Measurements from ENCODE around the gene PPP2R2C. TPM values are rescaled to one million over a fixed set of nuclear protein-coding genes. Genes with fewer than 3 reads are reported as not detected.

PPP2R2C gene
- total RNA-seq, 2 donors from 2014 or later: 0.14 to 0.41 TPM

DNA sequence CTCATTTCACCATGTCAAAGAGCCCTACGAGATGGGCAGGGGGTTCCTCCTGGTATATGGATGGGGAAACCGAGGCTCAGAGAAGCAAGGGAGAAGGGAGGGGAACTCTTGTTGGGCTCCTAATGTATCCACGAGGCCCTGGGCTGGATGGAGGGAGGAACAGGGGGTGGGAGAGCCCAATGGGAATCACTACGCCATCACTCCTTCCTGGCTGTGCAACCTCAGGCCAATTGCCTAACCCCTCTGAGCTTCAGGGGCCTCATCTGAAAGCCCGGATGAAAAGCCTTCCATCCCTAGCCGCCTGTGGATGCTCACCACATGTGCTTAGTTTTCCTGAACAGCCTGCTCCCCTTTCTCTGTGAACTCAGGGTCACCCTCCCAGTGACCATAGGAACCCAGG lies 57.8 kb downstream of the PPP2R2C start:
- TF ChIP-seq, protein P1, sequence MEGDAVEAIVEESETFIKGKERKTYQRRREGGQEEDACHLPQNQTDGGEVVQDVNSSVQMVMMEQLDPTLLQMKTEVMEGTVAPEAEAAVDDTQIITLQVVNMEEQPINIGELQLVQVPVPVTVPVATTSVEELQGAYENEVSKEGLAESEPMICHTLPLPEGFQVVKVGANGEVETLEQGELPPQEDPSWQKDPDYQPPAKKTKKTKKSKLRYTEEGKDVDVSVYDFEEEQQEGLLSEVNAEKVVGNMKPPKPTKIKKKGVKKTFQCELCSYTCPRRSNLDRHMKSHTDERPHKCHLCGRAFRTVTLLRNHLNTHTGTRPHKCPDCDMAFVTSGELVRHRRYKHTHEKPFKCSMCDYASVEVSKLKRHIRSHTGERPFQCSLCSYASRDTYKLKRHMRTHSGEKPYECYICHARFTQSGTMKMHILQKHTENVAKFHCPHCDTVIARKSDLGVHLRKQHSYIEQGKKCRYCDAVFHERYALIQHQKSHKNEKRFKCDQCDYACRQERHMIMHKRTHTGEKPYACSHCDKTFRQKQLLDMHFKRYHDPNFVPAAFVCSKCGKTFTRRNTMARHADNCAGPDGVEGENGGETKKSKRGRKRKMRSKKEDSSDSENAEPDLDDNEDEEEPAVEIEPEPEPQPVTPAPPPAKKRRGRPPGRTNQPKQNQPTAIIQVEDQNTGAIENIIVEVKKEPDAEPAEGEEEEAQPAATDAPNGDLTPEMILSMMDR (IDR thresholded peaks at IDR 0.05): no peak
- no peaks in the 10 kb centered on the region for H3K27me3 ChIP-seq (replicated peaks; ENCODE audit: insufficient read depth)
- H3K4me3 ChIP-seq: no peak overlapping the region
- no peaks in the 10 kb centered on the region for H3K36me3 ChIP-seq
- H3K27ac ChIP-seq: no peak overlapping the region
- H3K9me3 ChIP-seq: no peaks in the 10 kb centered on the region
- DNase-seq (ENCODE audit: low spot score) (no peak), ATAC-seq (ENCODE audit: insufficient number of reproducible peaks, low FRiP score, low read depth) (no peak)
- no peaks in the 10 kb centered on the region for H3K4me1 ChIP-seq (ENCODE audit: control insufficient read depth in 1 of 2, low read depth in 2 of 2)

DNA sequence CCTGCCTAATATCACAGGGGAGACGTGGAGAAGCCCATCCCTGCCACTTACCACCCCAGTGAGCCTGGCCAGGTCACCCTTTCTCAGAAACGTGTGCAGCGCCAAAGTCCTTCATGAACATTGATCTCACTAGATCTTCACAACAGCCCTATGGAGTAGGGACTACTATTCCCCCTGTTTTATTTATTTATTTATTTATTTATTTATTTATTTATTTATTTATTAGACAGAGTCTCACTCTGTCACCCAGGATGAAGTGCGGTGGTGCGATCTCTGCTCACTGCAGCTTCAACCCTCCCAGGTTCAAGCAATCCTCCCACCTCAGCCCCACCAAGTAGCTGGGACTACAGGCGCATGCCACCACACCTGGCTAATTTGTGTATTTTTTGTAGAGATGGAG lies 61.8 kb downstream of the PPP2R2C start:
- H3K9me3 ChIP-seq: no peaks in the 10 kb centered on the region
- DNase-seq (ENCODE audit: low spot score) (no peak), ATAC-seq (ENCODE audit: insufficient number of reproducible peaks, low FRiP score, low read depth) (no peak)
- H3K27me3 ChIP-seq (replicated peaks; ENCODE audit: insufficient read depth): no peaks in the 10 kb centered on the region
- TF ChIP-seq, protein P1 (IDR thresholded peaks at IDR 0.05): no peak
- H3K4me1 ChIP-seq (ENCODE audit: control insufficient read depth in 1 of 2, low read depth in 2 of 2): no peaks in the 10 kb centered on the region
- no peaks in the 10 kb centered on the region for H3K36me3 ChIP-seq
- no peak overlapping the region for H3K27ac ChIP-seq
- H3K4me3 ChIP-seq: no peak overlapping the region

DNA sequence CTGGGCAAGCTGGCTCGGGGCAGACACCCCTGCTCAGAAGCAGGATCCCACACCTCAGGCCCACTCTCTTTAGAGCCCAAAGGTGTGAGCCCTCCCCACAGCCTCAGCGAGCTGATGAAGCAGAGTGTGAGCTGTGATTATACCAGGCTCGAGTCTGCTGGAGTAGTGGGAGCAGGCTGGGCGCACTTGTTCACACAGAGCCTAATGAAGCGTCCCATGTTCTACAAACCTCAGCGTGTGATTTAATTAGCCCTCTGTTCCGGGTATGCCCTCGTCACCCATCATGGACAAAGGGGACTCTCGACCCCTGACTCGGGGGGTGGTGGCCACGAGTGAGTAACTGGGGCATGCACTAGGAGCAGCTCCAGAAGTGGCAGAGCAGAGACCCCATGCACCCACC lies 62.3 kb downstream of the PPP2R2C start:
- Histone ChIP-seq H3K4me3 (no peak overlapping the region), H3K27ac (no peak overlapping the region), H3K36me3 (no peaks in the 10 kb centered on the region), H3K27me3 (replicated peaks; ENCODE audit: insufficient read depth) (no peaks in the 10 kb centered on the region), H3K4me1 (ENCODE audit: control insufficient read depth in 1 of 2, low read depth in 2 of 2) (no peaks in the 10 kb centered on the region), H3K9me3 (no peaks in the 10 kb centered on the region)
- DNase-seq (ENCODE audit: low spot score) (no peak), ATAC-seq (ENCODE audit: insufficient number of reproducible peaks, low FRiP score, low read depth) (no peak)
- TF ChIP-seq, protein P1 (IDR thresholded peaks at IDR 0.05): no peak

DNA sequence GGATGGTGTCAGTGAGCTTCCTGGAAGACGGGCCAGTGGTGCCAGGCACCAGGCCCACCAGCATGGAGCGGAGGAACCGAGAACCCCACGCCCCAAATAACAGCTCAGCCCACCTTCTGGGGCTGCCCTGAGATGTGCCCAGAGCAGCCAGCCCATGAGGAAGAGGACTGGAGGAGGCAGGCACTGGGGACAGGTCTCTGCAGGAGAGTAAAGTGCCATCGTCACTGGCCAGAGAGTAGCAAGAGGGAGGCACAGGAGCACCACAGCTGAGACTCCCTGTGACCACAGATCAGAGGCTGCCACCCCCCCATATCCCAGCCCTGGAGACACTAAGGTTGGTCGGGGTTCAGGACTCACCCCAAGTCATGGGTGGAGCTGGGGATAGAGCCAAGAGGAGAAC lies 63.0 kb downstream of the PPP2R2C start:
- H3K4me3 ChIP-seq: no peak overlapping the region
- H3K9me3 ChIP-seq: no peaks in the 10 kb centered on the region
- DNase-seq (ENCODE audit: low spot score) (no peak), ATAC-seq (ENCODE audit: insufficient number of reproducible peaks, low FRiP score, low read depth) (no peak)
- H3K27me3 ChIP-seq (replicated peaks; ENCODE audit: insufficient read depth): no peaks in the 10 kb centered on the region
- no peaks in the 10 kb centered on the region for H3K4me1 ChIP-seq (ENCODE audit: control insufficient read depth in 1 of 2, low read depth in 2 of 2)
- H3K27ac ChIP-seq: no peak overlapping the region
- no peaks in the 10 kb centered on the region for H3K36me3 ChIP-seq
- TF ChIP-seq, protein P1 (IDR thresholded peaks at IDR 0.05): no peak

DNA sequence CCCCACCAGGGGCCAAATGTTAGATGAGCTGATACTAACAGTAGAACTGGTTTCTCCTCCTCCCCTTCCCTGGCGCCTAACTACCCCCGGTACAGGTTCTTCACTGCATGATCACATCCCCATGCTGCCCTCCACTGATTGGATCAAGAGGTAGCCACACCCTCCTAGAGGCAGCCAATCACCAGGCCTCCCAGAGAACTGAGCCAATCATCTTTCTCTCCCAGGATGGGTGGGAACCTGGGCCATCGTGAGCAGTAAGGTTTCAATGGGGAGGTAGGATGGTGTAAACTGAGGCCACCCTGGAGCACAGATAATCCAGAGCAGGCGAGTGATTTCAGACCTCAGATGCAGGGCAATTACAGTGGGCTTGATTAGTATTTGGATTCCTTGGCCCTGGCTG lies 64.2 kb downstream of the PPP2R2C start:
- TF ChIP-seq, protein P1 (IDR thresholded peaks at IDR 0.05): no peak
- H3K4me3 ChIP-seq: no peak overlapping the region
- ATAC-seq (ENCODE audit: insufficient number of reproducible peaks, low FRiP score, low read depth) (no peak), DNase-seq (ENCODE audit: low spot score) (no peak)
- no peaks in the 10 kb centered on the region for H3K27me3 ChIP-seq (replicated peaks; ENCODE audit: insufficient read depth)
- no peaks in the 10 kb centered on the region for H3K9me3 ChIP-seq
- no peaks in the 10 kb centered on the region for H3K36me3 ChIP-seq
- H3K27ac ChIP-seq: no peak overlapping the region
- H3K4me1 ChIP-seq (ENCODE audit: control insufficient read depth in 1 of 2, low read depth in 2 of 2): no peaks in the 10 kb centered on the region
